ENCODE measurements around the gene C2orf68.
"Not testable (repeated sequence)": the region's sequence is repeated elsewhere in the genome, so short reads cannot be mapped to it uniquely, and the experiment has no call there.

The C2orf68 gene

GRCh38 chr2:85628658-85629057, 16.8 kb upstream of the C2orf68 start:
- no peak for DNase-seq (ENCODE audit: low spot score)

GRCh38 chr2:85623991-85624390, 12.1 kb upstream of the C2orf68 start:
- no peak for DNase-seq (ENCODE audit: low spot score)

GRCh38 chr2:85621338-85621737, 9.5 kb upstream of the C2orf68 start:
- DNase-seq (ENCODE audit: low spot score) = no peak

DNA sequence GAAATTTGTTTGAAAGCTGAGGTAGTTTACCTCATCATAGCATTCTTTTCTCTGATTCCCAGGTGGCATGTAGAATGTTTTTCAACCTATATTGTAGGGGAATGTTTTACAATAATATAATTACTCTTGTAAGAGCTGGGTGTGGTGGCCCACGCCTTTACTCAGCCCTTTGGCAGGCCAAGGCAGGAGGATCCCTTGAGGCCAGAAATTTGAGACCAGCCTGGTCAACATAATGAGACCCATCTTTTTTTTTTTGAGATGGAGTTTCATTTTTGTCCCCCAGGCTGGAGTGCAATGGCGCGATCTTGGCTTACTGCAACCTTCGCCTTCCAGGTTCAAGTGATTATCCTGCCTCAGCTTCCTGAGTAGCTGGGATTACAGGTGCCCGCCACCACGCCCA, 7.8 kb upstream of the C2orf68 start:
- no peak for DNase-seq (ENCODE audit: low spot score)

DNA sequence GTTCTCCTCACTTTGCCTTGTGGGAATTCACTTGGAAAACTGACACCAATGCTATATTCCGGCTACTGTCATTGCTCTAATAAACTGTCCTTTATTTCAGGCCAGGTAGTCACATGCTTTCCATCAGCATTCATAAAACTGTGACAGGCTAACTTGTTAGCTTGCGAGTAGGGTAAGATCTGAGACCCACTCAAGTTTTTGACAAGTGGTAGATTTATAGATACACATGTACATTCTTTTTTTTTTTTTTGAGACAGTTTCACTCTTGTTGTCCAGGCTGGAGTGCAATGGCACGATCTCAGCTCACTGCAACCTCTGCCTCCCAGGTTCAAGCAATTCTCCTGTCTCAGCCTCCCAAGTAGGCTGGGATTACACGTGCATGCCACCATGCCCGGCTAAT, 5.9 kb upstream of the C2orf68 start:
- not testable (repeated sequence) for DNase-seq (ENCODE audit: low spot score)

GRCh38 chr2:85615413-85615728, 3.5 kb upstream of the C2orf68 start:
- DNase-seq (ENCODE audit: low spot score) = no peak

DNA sequence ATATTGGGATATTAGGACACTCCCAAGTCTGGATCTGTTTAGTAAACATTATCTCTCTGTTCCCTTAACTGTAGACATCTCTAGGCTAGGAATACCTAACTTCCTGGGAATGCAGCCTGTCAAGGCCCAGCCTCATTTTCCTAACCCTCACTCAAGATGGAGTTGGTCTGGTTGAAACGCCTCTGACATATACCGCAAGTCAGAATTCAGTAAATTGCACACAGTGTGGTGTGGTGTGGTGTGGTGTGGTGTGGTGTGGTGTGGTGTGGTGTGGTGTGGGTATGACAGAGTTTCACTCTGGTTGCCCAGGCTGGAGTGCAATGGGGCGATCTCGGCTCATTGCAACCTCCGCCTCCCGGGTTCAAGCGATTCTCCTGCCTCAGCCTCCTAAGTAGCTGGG, 2.9 kb upstream of the C2orf68 start:
- not testable (repeated sequence) for DNase-seq (ENCODE audit: low spot score)

DNA sequence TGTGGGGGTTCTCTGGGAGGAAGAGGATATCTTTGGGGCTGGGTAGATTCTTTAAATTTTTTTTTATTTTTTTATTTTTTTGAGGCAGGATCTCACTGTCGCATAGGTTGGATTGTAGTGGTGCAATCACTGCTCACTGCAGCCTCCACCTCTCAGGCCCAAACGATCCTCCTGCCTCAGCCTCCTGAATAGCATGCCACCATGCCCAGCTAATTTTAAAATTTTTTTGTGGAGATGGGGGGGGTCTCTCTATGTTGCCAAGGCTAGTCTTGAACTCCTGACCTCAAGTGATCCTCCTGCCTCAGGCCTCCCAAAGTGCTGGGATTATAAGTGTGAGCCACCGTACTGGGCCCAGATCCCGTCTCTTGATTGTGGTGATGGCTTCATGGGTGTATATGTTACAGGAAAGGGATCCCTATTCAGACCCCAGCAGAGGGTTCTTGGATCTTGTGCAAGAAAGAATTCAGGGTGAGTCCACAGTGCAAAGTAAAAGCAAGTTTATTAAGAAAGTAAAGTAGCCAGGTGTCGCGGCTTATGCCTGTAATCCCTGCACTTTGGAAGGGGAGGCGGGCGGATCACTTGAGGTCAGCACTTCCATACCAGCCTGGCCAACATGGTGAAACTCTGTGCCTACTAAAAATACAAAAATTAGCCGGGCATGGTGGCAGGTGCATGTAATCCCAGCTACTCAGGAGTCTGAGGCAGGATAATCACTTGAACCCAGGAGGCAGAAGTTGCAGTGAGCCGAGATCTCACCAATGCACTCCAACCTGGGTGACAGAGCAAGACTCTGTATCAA, 2.0 kb upstream of the C2orf68 start:
- DNase-seq (ENCODE audit: low spot score) = no peak

DNA sequence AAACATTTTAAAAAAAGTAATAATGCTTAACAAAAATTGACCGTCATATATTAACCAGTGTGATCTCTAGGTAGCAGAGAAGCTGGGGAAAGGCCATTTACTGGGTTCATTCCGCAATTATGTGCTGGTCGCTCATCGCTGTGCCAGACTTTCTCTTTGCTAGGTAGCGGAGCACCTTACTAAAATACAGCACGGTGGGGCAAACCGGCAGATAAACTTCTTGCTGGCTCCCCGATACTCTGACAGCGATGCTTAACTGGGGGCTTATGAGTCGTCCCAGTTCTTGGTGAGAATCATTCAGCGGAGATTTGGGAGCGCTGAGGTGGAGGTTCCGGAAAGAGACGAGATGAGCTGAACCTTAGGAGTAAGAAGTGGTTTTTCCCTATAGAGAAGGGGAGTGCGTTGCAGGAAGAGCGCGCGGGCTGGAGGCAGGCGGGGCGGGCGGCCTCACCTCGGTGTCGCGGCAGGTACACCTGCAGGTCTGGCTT, 605 bp downstream of the C2orf68 start:
- no peak for DNase-seq (ENCODE audit: low spot score)

DNA sequence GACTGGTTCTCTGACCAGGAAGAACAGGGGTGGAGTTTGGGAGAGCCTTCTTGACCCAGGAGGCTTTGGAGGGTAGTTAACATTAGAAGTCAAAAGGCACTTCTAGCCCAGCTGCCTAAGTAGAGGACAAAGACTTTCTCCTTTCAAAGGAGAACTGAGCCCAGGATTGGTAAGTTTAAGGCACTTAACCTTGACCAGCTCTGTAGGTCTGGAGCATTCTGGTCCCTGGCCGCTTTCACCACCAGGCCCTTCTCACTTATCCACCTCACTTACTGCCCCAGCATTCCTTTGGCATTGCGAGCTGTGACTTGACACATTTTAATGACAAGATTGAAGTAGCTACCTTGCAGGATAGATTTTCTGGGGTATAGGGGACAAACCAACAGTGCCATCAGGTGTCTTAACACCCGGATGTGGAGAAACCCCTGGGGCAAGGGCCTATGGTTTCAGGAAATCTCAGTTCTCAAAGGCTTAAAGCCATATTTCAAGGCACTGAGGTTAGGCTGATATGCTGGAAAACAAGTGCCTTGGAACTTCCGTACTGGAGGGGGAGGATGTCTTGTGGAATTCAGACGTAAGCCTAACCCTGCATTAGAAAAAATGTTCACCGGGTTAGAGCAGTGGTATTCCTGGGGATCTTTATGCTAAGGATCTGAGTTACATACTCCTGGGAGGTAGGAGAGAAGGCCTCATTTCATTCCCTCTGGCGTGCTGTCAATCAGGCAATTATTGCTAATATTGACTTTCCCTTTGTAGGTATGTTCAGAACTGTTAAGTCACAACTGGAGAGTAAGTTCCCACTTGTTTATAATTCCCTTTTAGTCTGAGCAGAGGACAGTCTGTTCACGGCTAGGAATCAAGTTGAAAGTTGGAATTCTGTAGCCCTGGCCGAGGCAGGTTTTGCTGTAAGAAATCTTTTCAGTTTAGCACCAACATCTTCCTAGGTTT, 4.3 kb downstream of the C2orf68 start:
- no peak for DNase-seq (ENCODE audit: low spot score)

DNA sequence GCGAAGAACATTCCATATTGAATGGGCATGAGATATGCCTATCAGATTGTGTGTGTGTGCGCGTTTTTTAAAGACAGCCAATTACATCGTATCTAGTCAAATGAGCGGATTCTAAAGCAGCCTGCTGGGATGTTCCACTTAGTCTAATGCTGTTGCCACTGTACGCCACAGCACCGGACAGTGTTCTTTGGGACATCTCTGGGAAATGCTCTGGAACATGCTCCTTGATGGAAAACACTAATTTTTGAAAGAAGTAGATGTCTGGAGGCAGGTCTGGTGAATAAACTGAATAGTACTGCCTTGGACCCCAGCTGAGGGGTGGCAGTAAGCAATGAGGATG, 5.8 kb downstream of the C2orf68 start:
- no peak for DNase-seq (ENCODE audit: low spot score)

DNA sequence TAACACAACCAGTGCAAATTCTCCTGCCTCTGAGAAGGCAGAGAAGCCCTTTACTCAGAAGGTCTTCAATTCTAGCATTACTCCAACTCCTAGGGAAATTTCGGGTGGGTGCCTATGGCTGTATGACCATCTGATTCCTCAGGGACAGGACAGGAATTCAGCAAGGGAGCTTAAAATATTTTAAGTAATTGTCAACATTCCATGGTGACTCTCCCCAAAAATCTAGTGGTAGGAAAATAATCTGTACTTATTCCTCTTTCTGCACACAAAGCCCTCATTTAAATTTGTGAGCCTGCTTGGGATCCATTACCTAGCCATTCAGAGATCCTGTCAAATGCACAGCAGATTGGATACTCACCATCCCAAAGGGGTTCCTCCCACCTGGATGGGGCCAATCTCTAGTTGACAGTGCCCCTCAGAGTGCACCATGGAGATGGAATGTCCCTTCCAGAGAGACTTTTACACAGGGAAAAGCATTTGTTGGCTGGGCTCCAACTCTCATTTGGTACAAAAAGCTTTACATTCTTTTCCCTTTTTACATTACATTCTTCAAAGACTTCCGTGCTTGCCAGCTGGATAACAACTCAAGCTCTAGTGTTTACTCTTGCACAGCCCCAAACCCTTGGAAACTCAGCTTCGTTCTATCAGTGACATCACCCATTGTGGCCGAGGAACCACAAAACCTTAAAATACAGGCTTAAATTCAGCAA, 6.3 kb downstream of the C2orf68 start:
- DNase-seq (ENCODE audit: low spot score) = no peak

DNA sequence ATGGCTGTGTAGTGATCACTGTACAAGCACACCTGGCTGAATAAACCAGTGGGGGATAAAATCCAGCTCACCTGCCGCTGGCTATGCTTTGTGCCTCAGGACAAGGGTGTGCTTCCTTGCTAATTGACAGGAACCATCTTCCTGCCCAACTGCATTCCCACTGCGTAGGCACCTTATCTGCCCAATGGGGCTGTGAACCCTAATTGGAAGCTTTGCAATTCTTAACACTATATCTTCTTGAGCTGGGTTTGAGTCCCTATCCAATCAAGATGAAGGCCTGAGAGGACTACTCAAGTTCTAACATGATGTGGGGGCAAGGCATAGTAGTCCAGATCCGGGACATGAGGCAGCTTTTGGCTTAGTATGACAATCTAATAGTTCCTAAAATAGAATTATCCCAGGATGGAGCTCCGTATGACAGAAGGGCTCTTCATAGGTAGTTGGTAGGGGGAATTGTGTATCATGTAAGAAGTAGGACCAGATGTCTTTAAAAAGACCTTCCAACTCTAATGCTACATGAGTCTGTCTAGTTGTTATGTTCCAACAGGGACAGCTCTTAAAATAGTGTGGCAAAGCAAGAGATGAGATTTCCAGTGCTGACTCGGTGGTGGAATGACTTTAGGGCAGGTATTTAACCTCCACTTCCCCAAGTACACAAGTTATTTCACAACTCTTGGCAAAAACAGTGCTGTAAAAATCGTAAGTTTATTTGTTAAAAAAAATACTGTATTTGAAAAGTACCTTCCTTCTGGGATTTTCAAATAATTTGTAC, 7.1 kb downstream of the C2orf68 start:
- no peak for DNase-seq (ENCODE audit: low spot score)

- not testable (repeated sequence) for DNase-seq (ENCODE audit: low spot score)
Observed at GRCh38 chr2:85604133-85604444, 7.8 kb downstream of the C2orf68 start.

DNA sequence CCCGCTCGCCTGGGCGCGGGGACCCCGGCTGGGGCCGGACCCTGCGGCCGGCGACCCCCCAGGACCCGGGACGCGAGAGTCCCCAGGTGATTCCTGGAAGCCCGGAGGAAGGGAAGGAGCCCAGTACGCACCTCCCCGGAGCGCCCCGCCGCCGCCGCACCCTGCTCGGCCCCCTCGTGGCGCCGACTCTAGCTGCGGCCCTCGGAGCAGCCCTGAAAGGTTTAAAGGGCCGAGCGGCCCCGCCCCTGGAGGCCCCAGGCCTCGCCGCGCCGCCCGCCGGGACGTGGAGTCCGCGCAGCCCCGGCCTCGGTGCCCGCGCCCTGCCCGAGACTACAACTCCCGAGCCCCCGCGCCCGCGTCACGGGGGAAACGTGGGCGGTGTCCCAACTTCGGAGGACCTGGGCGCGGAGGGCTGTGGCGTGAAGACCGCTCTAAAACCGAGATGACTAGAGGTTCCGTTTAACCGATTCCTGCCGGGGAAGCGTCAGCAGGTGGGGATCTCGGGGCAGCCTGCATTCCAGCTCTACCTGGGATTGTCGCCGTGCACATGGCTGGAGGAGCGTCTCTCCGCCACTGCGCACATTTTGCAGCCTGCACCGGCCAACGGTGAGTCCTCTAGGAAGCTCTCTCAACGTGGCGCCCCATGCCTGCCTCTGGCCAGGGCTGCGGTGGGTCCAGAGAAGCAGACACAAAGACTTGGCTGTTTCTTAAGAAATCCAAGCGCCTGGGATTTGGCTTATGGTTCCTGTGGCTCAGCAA, 9.2 kb downstream of the C2orf68 start, which contains the start of gene TMEM150A:
Gene TMEM150A, minus strand, starts transcription at position 223 of the 759 bp plus-strand sequence. CDS start 750 bp downstream, outside the sequence.
- DNase-seq (ENCODE audit: low spot score) = peak; percentile 93

DNA sequence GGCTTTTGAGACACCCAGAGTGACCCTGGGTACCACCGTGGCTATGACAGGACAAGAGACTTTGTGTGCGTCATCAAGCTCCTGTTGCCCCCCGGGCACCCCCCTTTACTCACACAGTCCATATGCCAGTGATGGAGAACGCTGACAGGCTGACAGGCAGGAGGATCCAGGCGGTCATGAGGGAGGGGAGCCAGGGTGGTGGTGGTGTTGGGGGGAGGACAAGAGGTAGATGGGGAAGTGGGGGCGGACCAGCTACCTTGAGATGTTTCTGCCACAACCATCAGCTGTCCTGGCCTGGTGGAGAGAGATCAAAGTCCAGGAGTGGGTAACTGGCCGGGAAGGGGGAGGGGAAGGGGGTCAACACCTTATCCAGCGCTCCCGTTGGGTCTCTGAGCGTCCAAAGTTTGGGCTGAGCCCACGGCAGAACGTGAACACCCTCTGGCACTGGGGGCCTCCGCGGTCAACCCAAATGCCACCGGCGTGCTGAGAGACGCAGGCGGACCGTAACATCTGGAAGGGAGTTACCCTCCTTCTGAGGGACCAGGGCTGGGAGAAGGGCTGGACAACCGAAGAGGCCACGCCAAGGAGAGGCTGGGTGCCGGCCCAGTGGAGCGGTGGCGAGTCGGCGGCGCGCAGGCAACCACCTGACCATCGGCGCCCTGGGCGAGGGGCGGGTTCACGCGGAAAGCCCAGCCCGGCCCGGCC, 9.9 kb downstream of the C2orf68 start:
- DNase-seq (ENCODE audit: low spot score) = no peak

DNA sequence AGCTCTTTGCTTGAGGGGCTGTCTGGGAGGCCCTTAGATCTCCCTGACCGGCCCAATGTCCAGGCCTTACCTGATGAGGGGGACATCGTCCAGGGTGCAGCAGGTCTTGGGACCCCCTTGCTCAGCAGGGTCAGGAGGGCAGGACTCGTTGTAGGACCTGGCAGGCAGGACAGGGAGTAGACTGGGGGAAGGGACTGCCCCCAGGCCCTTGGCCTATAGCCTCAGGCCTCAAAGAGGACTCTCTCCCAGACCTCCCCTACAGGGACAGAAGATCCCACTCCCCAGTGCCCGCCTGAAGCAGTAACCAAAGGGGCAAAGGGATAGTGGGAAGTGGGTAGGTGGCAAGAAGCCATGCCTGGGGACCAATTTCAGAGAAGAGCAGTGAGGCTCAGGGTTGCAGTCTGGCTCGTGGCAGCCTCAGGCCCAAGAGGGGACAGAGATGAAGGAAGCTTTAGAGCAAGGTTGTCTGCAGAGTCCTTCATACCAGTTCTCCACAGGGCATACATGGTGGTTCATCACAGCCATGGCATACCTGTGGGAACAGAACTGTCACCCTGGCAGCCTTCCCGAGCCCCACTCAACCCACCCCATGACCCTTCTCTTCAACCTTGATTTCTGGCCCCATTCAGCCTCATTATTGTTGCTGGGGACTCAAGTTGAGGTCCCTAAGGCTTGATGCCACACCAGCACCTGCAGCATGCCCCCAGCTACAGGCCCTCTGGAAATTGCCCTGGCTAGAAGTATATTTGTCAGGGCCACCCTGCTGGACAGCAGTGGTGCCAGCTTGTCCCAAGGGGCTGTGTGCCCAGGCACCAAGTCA, 10.7 kb downstream of the C2orf68 start:
- no peak for DNase-seq (ENCODE audit: low spot score)

DNA sequence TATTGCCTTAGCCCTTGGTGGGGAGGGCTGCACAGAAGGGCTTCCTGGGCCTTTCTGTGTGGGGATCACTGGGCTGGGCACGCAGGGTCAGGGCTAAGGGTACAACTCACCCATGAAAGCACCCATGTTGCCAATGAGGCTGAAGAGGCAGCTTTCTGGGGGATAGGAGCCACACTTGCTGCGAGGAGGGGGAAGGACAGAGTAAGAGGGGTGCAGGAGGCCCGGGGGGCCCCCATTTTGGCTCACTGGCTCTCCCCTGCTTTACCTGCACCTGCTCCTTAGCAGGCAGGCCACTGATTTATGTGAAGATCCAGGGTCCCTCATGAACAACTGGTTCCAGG, 11.7 kb downstream of the C2orf68 start:
- DNase-seq (ENCODE audit: low spot score) = no peak

GRCh38 chr2:85599468-85600234, 12.2 kb downstream of the C2orf68 start:
- DNase-seq (ENCODE audit: low spot score) = no peak

Data from ecto neural progenitor cell (in vitro differentiated cells).